Activated T-helper 9 cell treated with anti-CD3 and anti-CD28 coated beads, Interleukin-2, amount 50 U/mL, for 16 hours (primary cell): ENCODE results near the gene PKD1L1.

ENCODE experiments used
- DNase-seq: peaks from one replicate; pipeline ENCODE4 v3.0.0-alpha.2; 2020; ENCODE audit warnings: low read depth

The PKD1L1 gene

GRCh38 chr7:47730142-47730541 lies 218.1 kb downstream of the PKD1L1 start:
- no peak for DNase-seq

- no peak for DNase-seq
Observed at GRCh38 chr7:47726047-47726726, 222.1 kb downstream of the PKD1L1 start.

GRCh38 chr7:47725031-47725780 lies 223.1 kb downstream of the PKD1L1 start:
- DNase-seq, result no peak
